Stimulated activated CD4-positive, alpha-beta T cell treated with anti-CD3 and anti-CD28 coated beads, TNF-alpha, amount 100 ng/mL, for 1 hour (primary cell): ENCODE measurements around the gene NELFCD.

Source experiments
- DNase-seq, 3 donors: peaks; one replicate each; pipeline ENCODE4 v3.0.0-alpha.2; 2020; ENCODE audit warnings: low read depth in 3 of 3, low spot score in 1 of 3

NELFCD gene

DNA sequence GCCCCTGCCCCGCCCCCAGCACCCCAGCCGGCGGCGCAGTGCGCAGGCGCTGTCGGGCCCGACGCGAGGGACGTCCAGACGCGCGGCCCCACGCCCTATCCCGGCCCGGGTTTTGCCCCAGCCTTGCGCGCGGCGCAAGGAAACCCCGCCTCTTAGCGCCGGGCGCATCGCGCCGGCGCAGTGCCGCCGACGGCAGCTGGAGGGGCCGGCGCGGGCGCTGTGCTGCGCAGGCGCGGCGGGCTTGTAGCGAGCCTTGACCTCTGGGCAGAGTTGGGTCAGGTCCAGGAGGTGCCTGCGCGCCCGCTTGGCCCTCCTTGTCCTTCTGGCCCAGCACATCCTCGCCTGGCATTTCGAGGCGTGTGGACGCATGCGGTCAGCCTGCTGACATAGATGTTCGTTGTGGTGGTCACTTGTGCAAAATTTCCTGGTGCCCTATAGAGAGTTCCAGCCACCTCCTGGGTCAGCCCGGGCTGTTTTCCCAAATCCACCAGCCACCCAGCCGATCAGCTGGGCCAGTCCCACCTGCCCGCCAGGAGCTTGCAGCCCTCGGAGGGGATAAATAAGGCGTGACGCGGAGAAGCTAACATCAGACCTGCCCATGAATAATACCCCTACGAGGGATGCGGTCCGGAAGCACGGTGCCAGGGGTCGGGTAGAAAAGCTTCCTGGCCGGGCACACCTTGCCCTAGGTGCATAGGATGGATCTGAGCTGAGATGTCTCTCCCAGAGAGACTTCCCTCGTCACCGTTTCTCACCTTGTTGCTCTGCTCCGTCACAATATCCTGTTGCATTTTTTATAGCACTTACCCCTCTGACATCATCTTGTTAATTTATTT is 62.0 kb downstream of the NELFCD start:
- peak; percentile 84 to 92 (median 88) for DNase-seq

DNA sequence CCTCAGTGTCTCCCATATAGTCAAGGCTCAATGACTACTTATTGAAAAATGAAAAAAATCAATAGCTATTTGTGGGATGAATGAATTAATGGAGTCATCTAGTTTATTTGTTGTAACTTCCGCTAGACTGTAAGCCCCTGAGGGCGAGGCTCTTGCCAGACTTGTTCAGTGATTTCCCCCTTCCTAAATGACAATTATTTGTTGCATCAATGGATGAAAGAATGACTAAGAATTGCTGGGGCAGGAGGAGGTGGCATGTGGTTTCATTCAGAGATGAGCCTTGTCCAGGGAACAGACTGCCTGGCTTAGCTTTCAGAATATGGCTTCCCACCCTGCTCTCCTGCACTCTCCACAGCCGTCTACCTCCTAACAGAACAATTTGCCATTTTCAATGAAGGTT is 62.6 kb downstream of the NELFCD start:
- DNase-seq, result no peak

DNA sequence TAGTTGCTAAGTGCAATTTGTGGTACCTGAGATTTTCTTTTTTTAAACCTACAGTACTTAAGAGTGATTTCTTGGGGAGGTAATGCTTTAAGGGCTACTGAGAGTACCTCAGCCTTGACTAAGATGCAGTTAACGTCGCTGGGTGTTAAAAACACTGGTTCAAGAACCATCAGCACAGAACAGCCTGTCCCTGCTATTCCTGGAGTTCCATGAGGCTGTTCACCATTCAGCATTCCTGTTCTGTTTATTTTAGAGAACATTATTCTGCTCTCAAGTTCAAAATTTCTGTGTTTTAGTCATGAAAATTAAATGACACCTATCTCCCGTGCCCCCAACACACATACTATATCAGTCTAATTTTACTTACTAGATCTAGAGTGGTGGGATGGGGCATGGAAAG is 63.2 kb downstream of the NELFCD start:
- DNase-seq, result no peak
